NCI-H146 treated with DMSO at 0.1 percent for 48 hours (cell line): ENCODE data around the gene KRT5.
"Not testable (repeated sequence)": the region's sequence is repeated elsewhere in the genome, so short reads cannot be mapped to it uniquely, and the experiment has no call there.

Experiments used
- DNase-seq: peaks from one replicate; lab custom pipeline; 2025; ENCODE audit not compliant: unreplicated experiment; lab: John Stamatoyannopoulos, UW

Gene KRT5

GRCh38 chr12:52497975-52498374 lies 22.2 kb downstream of the KRT5 start:
- DNase-seq = no peak

DNA sequence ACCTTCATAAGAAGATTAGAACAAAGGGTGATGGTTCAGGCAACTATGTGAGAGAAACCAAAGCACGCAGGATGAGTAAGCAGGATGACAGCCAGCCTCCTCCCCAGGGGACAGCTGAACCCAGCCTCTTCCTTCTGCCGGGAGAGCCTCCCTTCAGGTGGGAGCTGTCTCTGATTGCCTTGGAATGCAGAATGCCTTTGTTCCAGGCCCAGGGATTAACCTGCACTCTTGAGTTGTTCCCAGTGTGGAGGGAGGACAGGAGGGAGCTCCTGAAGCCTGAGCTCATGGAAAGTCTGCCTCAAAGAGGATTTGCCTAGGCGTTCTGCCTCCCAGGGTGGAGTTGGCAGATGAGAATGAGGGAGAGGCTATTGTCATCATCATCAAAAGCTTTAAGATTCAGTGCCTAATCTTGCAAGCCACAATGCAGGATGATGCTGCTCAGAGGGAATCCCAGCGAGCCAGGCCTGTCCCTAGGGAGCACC lies 23.6 kb downstream of the KRT5 start:
- peak; percentile 40 for DNase-seq

GRCh38 chr12:52496054-52496453 lies 24.1 kb downstream of the KRT5 start:
- peak; percentile 84 for DNase-seq

DNA sequence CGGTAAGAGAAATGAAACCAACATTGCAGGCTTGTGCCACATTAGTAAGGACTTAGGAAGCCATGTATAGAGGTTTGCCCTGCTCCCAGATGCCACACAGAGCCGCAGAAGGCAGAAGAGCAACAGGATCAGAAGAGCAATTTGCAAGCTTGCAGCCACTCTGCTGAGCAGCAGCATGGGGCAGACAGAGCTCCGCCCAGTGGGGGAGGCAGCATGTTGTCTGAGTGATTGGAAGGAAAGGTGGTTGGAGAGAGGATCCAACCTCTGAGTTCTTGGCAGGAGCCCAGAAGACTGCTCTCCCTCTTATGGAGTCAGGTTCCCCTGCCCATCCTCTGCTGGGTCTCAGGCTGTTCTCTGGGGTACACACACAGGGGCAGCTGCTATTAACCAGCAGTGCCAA lies 24.8 kb downstream of the KRT5 start:
- DNase-seq = peak; percentile 49

GRCh38 chr12:52494518-52494917 lies 25.7 kb downstream of the KRT5 start:
- no peak for DNase-seq

DNA sequence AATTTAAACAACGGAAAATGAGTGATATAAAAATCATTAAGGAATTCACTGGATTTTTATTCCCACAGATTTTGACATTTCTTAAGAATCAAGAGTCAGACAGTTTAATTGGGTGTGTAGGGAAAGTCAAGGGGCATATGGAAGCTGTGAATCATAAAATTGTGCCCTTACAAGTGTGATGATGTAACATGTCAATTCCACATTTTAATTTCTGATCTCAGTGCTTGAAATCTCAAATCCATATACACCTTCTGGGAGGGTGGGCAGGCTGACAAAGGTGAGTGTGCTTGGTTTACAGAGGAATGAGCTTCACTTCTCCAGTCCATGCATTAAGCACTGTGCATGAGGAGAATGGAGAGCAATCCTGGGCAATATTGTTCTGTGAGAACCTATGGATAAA lies 26.1 kb downstream of the KRT5 start:
- no peak for DNase-seq

DNA sequence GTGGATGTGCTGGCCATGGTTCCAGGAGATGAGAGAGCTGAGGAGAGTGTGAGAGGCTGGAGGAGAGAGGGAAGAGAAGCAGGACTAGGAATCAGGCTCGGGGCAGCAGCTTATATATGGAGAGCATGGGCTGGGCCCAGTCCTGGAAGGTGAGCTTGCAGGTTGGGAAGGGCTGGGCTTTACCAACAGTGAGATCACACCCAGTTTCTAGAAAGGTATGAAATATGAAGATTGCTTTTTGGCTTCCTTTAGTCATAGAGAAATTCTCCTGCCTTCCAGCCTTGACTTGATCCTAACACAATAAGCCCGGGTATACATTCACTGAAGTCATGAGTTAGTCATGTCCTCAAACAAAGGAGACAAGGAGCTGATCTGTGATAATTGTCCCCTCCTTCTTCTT lies 27.0 kb downstream of the KRT5 start, which contains the start of gene KRT6A:
Gene KRT6A, minus strand, starts transcription at position 86 of the 400 bp plus-strand sequence. Its CDS starts 69 bp downstream, at position 17.
- DNase-seq = no peak

- not testable (repeated sequence) for DNase-seq
Observed at GRCh38 chr12:52492405-52492804, 27.8 kb downstream of the KRT5 start.

- not testable (repeated sequence) for DNase-seq
Observed at GRCh38 chr12:52491495-52491894, 28.7 kb downstream of the KRT5 start.

- DNase-seq = no peak
Observed at GRCh38 chr12:52488736-52489135, 31.5 kb downstream of the KRT5 start.

GRCh38 chr12:52487744-52488443 lies 32.3 kb downstream of the KRT5 start:
- not testable (repeated sequence) for DNase-seq

DNA sequence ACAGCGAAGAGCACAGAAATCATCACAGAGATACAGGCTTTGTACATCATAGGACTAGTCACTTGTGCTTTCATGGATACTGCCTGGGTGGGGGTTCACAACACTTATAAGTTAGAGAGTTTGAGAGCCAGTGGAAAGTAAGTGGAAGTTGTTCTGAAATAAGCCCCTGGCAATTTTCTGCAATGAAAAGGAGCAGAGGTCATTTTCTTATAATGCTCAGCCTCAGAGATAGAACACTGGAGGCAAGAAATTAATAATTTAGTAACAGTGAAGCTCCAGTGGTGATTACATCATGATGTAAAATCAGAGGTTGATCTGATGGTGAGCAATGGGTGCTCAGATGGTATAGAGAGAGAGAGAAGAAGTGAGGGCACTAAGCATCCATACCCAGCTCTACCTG lies 33.0 kb downstream of the KRT5 start:
- DNase-seq = no peak

DNA sequence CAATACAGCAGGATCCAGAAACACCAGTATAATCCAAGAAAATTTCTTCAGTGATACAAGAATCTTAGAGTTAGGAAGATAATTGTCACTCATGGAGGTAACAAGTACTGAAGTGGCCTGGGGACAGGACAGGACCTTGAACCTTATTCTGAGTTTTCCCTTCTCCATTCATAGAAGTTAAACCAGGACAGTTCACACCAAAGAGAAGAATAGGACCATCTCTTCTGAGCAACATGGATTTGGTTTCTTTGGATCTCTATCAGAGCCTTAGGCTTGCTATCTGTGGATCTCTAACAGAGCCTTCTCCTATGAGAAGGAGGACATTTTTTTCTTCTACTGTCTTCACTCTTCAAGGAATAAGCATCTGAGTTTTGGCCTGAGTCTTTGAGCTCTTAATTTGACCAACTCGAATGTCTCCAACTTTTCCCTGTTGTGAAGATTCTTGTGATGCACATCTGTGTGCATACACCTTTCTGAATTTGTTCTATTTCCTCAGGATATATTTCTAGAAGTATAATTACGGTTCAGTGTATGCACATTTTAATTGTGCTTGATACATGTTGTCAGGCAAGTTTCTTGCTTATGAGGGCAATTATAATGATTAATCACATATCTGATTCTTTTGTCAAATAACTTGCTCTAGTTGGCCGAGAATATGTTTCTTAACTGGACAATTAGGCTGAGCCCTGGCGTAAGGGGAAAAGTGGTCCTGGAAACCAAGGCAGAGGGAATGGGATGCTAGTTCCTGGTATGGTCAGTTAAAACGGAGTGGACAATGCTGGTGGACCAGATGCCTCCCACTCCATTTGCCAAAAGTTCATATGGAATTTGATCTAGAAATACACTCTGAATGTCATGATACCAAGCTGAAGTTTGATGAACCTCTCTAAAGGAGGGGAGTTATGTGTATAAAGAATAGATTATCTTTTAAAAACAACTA lies 33.8 kb downstream of the KRT5 start:
- DNase-seq = no peak

DNA sequence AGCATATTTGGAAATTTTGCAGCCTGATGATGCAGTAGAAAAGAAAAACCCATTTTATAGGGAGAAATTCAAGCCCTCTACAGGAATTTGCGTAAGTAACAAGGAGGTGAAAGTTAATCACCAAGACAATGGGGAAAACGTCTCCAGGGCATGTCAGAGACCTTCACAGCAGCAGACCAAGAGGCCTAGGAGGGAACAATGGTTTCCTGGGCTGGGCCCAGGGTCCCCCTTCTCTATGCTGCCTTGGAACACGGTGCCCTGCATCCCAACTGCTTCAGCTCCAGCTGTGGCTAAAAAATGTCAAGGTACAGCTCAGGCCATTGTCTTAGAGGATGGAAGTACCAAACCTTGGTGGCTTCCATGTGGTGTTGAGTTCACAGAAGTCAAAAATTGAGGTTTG lies 40.1 kb downstream of the KRT5 start:
- DNase-seq = no peak

DNA sequence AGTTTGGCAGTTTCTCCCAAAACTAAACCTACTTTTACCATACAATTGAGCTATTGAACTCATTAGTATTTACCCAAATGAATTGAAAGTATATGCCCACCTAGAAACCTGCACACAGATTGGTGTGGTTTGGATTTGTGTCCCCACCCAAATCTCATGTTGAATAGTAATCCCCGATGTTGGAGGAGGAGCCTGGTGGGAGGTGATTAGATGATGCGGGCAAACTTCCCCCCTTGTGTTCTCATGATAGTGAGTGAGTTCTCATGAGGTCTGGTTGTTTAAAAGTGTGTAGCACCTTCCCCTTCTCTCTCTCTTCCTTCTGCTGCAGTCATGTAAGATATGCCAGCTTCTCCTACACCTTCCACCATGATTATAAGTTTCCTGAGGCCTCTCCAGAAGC lies 42.5 kb downstream of the KRT5 start:
- DNase-seq = no peak

GRCh38 chr12:52474212-52474611 lies 46.0 kb downstream of the KRT5 start:
- no peak for DNase-seq

DNA sequence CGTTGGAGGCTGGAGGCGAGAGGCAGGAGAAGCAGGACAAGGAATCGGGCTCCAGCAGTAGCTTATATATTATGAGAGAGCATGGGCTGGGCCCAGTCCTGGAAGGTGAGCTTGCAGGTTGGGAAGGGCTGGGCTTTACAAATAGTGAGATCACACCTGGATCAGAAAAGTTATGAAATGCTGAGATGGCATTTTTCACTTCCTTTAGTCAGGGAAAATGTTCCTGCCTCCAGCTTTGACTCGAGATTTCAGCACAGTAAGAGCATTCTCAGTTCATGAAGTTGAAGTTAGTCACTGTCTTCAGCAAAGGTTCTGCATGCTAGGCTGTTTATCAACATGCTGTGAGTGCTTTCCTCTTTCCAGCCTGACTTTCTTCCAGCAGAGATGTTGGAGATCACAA lies 46.4 kb downstream of the KRT5 start, which contains the start of gene KRT6C:
Gene KRT6C, minus strand, starts transcription at position 38 of the 400 bp plus-strand sequence. CDS start 68 bp downstream, outside the sequence.
- DNase-seq = no peak

DNA sequence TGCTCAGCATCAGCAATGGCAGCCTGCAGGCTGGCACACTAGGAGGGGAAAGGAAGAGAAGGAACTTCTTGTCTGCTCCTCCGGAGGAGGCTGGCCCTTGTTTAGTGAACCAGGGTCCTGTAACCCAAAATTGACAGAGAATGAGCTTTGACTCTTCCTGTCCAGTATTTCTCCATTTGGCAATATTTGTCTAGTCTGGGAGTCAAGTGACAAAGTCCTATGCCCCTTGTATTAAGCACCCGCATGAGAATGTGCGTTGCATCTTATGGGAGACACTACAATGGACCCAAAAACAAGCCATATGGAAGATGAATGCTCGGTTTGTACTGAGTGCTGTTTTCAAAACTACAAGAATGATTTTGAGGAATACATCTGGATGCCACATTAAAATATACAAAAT lies 50.3 kb downstream of the KRT5 start:
- no peak for DNase-seq

DNA sequence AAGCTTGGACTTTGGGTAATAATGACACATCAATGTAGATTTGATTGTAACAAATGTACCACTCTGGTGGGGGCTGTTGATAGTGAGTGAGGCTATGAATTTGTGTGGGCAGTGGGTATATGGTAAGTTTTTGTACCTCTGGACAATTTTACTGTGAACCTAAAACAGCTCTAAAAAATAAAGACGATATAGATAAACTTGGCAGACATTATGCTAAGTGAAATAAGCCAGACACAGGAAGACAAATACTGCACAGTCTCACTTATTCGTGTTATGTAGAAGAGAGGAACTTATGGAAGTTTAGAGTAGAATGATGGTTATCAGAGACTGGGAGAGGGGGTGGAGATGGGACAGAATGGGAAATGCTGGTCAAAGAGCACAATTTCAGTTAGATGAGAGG lies 55.3 kb downstream of the KRT5 start:
- no peak for DNase-seq
